ENCODE measurements around the gene PADI4.
"Not testable (repeated sequence)": the region's sequence is repeated elsewhere in the genome, so short reads cannot be mapped to it uniquely, and the experiment has no call there.

The PADI4 gene

GRCh38 chr1:17345506-17345905 is 37.5 kb downstream of the PADI4 start:
- H3K36me3 ChIP-seq (ENCODE audit: control insufficient read depth, low read depth, low read length); H3K9me3 ChIP-seq (ENCODE audit: control insufficient read depth, low read depth, low read length); H3K4me3 ChIP-seq (ENCODE audit: low read length); H3K27ac ChIP-seq (ENCODE audit: low read length); H3K4me1 ChIP-seq (ENCODE audit: control insufficient read depth, low read depth, low read length); H3K27me3 ChIP-seq (ENCODE audit: control insufficient read depth, insufficient read depth, low read length); H3K9ac ChIP-seq (ENCODE audit: low read length): not testable (repeated sequence)

DNA sequence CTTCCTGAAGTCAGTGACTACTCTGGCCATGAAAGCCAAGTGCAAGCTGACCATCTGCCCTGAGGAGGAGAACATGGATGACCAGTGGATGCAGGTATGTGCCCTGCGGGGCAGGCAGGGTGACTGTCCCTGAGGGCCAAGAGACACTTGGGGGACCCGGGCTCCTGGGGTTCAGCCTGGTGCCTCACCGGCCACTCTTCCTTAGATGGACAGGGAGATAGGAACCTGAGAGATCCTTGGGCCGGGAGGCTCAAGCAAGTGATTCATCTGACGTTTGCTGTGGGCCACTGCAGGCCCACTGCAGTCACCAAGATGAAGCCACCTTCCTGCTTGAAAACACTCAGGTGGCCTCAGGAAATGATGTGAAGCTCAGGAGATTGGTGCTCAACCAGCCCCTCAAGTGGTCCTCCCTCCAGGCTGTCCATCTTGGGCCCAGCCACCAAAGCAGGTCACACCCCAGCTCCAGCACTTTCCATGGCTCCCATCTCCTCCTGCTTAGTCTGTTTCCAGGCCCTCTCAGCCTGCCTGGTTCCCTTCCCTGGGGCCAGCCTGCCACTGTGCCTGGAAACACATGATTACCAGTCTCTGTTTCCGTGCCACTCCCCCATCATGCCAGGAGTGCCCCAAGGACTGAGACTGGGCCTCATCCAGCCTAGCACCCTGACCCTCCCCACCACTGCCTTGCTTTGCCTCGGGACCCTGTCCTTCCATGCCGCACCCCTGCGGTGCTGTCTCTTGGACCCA is 38.2 kb downstream of the PADI4 start:
- Histone ChIP-seq H3K9me3 (ENCODE audit: control insufficient read depth, low read depth, low read length) (no peaks in the 10 kb centered on the region), H3K27ac (ENCODE audit: low read length) (no peak overlapping the region), H3K27me3 (ENCODE audit: control insufficient read depth, insufficient read depth, low read length) (no peaks in the 10 kb centered on the region), H3K9ac (ENCODE audit: low read length) (no peak overlapping the region), H3K36me3 (ENCODE audit: control insufficient read depth, low read depth, low read length) (no peaks in the 10 kb centered on the region), H3K4me1 (ENCODE audit: control insufficient read depth, low read depth, low read length) (no peaks in the 10 kb centered on the region), H3K4me3 (ENCODE audit: low read length) (no peak overlapping the region)

DNA sequence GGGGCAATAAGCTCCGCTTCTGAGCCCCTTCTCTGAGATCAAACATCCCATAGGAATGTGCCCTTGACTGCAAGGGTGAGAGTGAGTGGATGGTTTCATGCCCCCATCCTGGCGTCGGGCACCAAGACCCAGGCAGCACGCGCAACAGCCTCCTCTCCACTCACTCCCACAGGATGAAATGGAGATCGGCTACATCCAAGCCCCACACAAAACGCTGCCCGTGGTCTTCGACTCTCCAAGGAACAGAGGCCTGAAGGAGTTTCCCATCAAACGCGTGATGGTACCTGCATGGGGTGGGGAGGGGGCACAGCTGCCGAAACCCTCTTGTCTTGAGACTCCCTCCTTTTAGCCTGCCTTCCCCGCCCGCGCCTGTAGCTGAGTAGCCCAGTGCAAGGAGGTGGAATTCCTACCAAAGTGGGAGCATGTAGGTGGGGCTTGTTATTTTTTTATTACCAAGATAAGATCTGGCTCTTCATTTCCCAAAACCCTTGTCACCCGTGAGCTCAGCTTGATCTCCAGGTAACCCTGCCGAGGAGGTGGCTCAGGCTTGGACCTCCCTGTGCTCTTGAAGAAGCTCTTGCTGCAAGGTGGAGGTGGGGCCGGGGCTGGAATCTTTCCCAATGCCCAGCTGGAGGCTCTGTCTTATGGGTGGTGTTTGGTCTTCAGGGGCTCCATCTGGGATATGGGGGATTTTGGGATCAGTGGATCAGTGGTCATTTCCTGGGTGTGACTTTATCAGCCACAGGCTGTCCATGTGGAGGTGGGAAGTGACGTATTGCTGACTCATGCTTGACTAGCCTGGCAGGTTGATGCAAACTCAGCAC is 40.0 kb downstream of the PADI4 start:
- Histone ChIP-seq H3K27ac (ENCODE audit: low read length) (no peak overlapping the region), H3K27me3 (ENCODE audit: control insufficient read depth, insufficient read depth, low read length) (no peaks in the 10 kb centered on the region), H3K36me3 (ENCODE audit: control insufficient read depth, low read depth, low read length) (no peaks in the 10 kb centered on the region), H3K9ac (ENCODE audit: low read length) (no peak overlapping the region), H3K4me1 (ENCODE audit: control insufficient read depth, low read depth, low read length) (no peaks in the 10 kb centered on the region), H3K4me3 (ENCODE audit: low read length) (no peak overlapping the region), H3K9me3 (ENCODE audit: control insufficient read depth, low read depth, low read length) (no peaks in the 10 kb centered on the region)

DNA sequence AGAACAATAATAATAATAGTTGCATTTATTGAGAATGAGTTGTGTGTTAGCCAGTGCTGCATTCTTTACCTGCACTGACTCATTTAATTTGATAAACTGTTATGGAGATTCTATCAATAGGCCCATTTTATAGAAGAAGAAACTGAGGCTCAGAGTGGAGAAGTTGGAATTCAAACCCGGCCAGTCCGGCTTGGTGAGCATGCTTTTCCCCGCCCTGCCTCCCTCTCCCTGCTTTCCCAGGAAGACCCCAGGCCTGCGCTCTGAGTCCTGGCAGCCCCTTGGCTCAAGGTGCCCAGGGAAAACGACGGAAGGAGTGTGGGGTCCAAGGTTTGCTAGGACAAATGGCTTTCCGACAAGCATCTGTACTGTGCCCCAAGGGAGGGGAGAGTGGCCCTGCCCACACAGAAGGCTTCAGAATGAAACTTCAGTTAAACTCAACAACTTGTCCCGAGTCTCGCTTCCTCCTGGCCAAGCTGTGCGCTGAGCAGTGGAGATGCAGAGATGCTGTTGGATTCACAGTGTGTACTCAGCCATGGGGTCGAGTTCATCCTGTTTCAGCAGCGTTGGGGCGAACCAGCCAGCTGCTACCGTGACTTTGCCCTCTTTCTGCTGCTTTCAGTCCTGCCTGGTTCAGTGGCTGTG is 40.7 kb downstream of the PADI4 start:
- no peak overlapping the region for H3K27ac ChIP-seq (ENCODE audit: low read length)
- H3K4me3 ChIP-seq (ENCODE audit: low read length), result no peak overlapping the region
- H3K27me3 ChIP-seq (ENCODE audit: control insufficient read depth, insufficient read depth, low read length), result no peaks in the 10 kb centered on the region
- no peaks in the 10 kb centered on the region for H3K36me3 ChIP-seq (ENCODE audit: control insufficient read depth, low read depth, low read length)
- no peaks in the 10 kb centered on the region for H3K4me1 ChIP-seq (ENCODE audit: control insufficient read depth, low read depth, low read length)
- no peaks in the 10 kb centered on the region for H3K9me3 ChIP-seq (ENCODE audit: control insufficient read depth, low read depth, low read length)
- H3K9ac ChIP-seq (ENCODE audit: low read length), result no peak overlapping the region

GRCh38 chr1:17350083-17350482 is 42.1 kb downstream of the PADI4 start:
- Histone ChIP-seq H3K9me3 (ENCODE audit: control insufficient read depth, low read depth, low read length) (no peaks in the 10 kb centered on the region), H3K27ac (ENCODE audit: low read length) (no peak overlapping the region)

GRCh38 chr1:17350928-17351446 is 43.0 kb downstream of the PADI4 start:
- no peaks in the 10 kb centered on the region for H3K9me3 ChIP-seq (ENCODE audit: control insufficient read depth, low read depth, low read length)
- H3K9ac ChIP-seq (ENCODE audit: low read length), result no peak overlapping the region
- no peak overlapping the region for H3K4me3 ChIP-seq (ENCODE audit: low read length)
- H3K36me3 ChIP-seq (ENCODE audit: control insufficient read depth, low read depth, low read length), result no peaks in the 10 kb centered on the region
- no peak overlapping the region for H3K27ac ChIP-seq (ENCODE audit: low read length)
- no peaks in the 10 kb centered on the region for H3K27me3 ChIP-seq (ENCODE audit: control insufficient read depth, insufficient read depth, low read length)
- no peaks in the 10 kb centered on the region for H3K4me1 ChIP-seq (ENCODE audit: control insufficient read depth, low read depth, low read length)

More at GRCh38 chr1:17350083-17350482, 42.1 kb downstream of the PADI4 start:
- no peak overlapping the region for H3K4me3 ChIP-seq (ENCODE audit: low read length)
- no peaks in the 10 kb centered on the region for H3K4me1 ChIP-seq (ENCODE audit: control insufficient read depth, low read depth, low read length)
- H3K9ac ChIP-seq (ENCODE audit: low read length), result no peak overlapping the region
- no peaks in the 10 kb centered on the region for H3K27me3 ChIP-seq (ENCODE audit: control insufficient read depth, insufficient read depth, low read length)
- no peaks in the 10 kb centered on the region for H3K36me3 ChIP-seq (ENCODE audit: control insufficient read depth, low read depth, low read length)

GRCh38 chr1:17351598-17352324 is 43.8 kb downstream of the PADI4 start:
- Histone ChIP-seq H3K27ac (ENCODE audit: low read length) (no peak overlapping the region), H3K27me3 (ENCODE audit: control insufficient read depth, insufficient read depth, low read length) (no peaks in the 10 kb centered on the region), H3K9ac (ENCODE audit: low read length) (no peak overlapping the region), H3K4me3 (ENCODE audit: low read length) (no peak overlapping the region), H3K36me3 (ENCODE audit: control insufficient read depth, low read depth, low read length) (no peaks in the 10 kb centered on the region), H3K9me3 (ENCODE audit: control insufficient read depth, low read depth, low read length) (no peaks in the 10 kb centered on the region), H3K4me1 (ENCODE audit: control insufficient read depth, low read depth, low read length) (no peaks in the 10 kb centered on the region)

GRCh38 chr1:17352419-17352909 is 44.5 kb downstream of the PADI4 start:
- Histone ChIP-seq H3K27me3 (ENCODE audit: control insufficient read depth, insufficient read depth, low read length) (no peaks in the 10 kb centered on the region), H3K9me3 (ENCODE audit: control insufficient read depth, low read depth, low read length) (no peaks in the 10 kb centered on the region), H3K4me3 (ENCODE audit: low read length) (no peak overlapping the region), H3K9ac (ENCODE audit: low read length) (no peak overlapping the region), H3K36me3 (ENCODE audit: control insufficient read depth, low read depth, low read length) (no peaks in the 10 kb centered on the region), H3K27ac (ENCODE audit: low read length) (no peak overlapping the region), H3K4me1 (ENCODE audit: control insufficient read depth, low read depth, low read length) (no peaks in the 10 kb centered on the region)

GRCh38 chr1:17355898-17356297 is 47.9 kb downstream of the PADI4 start:
- no peak overlapping the region for H3K27ac ChIP-seq (ENCODE audit: low read length)
- no peaks in the 10 kb centered on the region for H3K9me3 ChIP-seq (ENCODE audit: control insufficient read depth, low read depth, low read length)
- no peaks in the 10 kb centered on the region for H3K4me1 ChIP-seq (ENCODE audit: control insufficient read depth, low read depth, low read length)
- H3K36me3 ChIP-seq (ENCODE audit: control insufficient read depth, low read depth, low read length), result no peaks in the 10 kb centered on the region
- no peak overlapping the region for H3K4me3 ChIP-seq (ENCODE audit: low read length)
- H3K9ac ChIP-seq (ENCODE audit: low read length), result no peak overlapping the region
- no peaks in the 10 kb centered on the region for H3K27me3 ChIP-seq (ENCODE audit: control insufficient read depth, insufficient read depth, low read length)

GRCh38 chr1:17356387-17357026 is 48.5 kb downstream of the PADI4 start:
- H3K27ac ChIP-seq (ENCODE audit: low read length), result no peak overlapping the region
- no peaks in the 10 kb centered on the region for H3K36me3 ChIP-seq (ENCODE audit: control insufficient read depth, low read depth, low read length)
- no peak overlapping the region for H3K4me3 ChIP-seq (ENCODE audit: low read length)
- no peaks in the 10 kb centered on the region for H3K4me1 ChIP-seq (ENCODE audit: control insufficient read depth, low read depth, low read length)
- H3K27me3 ChIP-seq (ENCODE audit: control insufficient read depth, insufficient read depth, low read length), result no peaks in the 10 kb centered on the region
- H3K9me3 ChIP-seq (ENCODE audit: control insufficient read depth, low read depth, low read length), result no peaks in the 10 kb centered on the region
- H3K9ac ChIP-seq (ENCODE audit: low read length), result no peak overlapping the region

Measured in iPS-18a (cell line).